Psoas muscle (tissue), 8 donors: Measurements from ENCODE around the gene PLXND1. TPM values are rescaled to one million over a fixed set of nuclear protein-coding genes. Genes with fewer than 3 reads are reported as not detected.

Experiments used
- ATAC-seq, 4 donors: fragments of 200-7000 bp; cut with Tn5 transposase; one replicate each; pipeline ENCODE4 v1.9.1; 2020; ENCODE audit warnings: moderate library complexity in 3 of 4, mild to moderate bottlenecking in 2 of 4
- DNase-seq, 2 donors: peaks; one replicate each; pipeline ENCODE4 v3.0.0-alpha.2; 2020
- H3K27ac ChIP-seq: fragments of 200-600 bp; one replicate; pipeline ENCODE4 v1.8.0; 2022
- H3K27me3 ChIP-seq, 3 donors: fragments of 200-600 bp in 1 of 3; one replicate each; pipeline versions ENCODE4 v1.6.1 to v1.8.0; 2013 to 2022; ENCODE audit warnings: low read length in 2 of 3, mild to moderate bottlenecking in 2 of 3, moderate library complexity in 1 of 3; ENCODE audit not compliant: insufficient read depth in 3 of 3
- H3K36me3 ChIP-seq, 2 donors: fragments of 200-600 bp in 1 of 2; one replicate each; pipeline versions ENCODE4 v1.6.1 to v1.8.0; 2013 to 2022; ENCODE audit warnings: low read depth in 1 of 2, mild to moderate bottlenecking in 1 of 2, moderate library complexity in 1 of 2; ENCODE audit not compliant: insufficient read depth in 1 of 2
- H3K4me1 ChIP-seq: fragments of 200-600 bp; one replicate; pipeline ENCODE4 v1.8.0; 2022
- H3K4me3 ChIP-seq: fragments of 200-600 bp; one replicate; pipeline ENCODE4 v1.8.0; 2022; ENCODE audit warnings: mild to moderate bottlenecking
- H3K9me3 ChIP-seq: fragments of 200-600 bp; one replicate; pipeline ENCODE4 v1.8.0; 2022
- CTCF ChIP-seq: fragments of 200-600 bp; IDR thresholded peaks from one replicate; pipeline ENCODE4 v1.8.0; 2022; ENCODE audit warnings: antibody characterized with exemption
- WGBS, 3 donors: extraction: QIAGEN DNeasy Blood & Tissue Kit; methylation state at CpG; one replicate each; pipeline versions ENCODE4 v1.1.6 to v1.1.7; 2013; 5-methylcytosine and 5-hydroxymethylcytosine counted together
- intact Hi-C, 2 donors: fragments of 100-400 bp; cut with DNase I; formaldehyde crosslinking; loops; one replicate each; pipeline versions ENCODE4 v1.11.0 to v1.14.2; 2022
- polyA plus RNA-seq, 3 donors: library from polyadenylated mRNA; stranded (reverse); fragments of 200-250 nt; gene quantifications; one replicate each; pipeline ENCODE4 v1.2.3, GENCODE V29; 2013
- total RNA-seq, 4 donors: library from RNA; stranded (reverse); fragmentation: NEBNext Ultra II Directional in 2 of 4; extraction: Animal tissue kit (Norgen Biotek cat#: 25700) in 2 of 4; gene quantifications; one replicate each; pipeline versions ENCODE4 v1.2.1 to v1.2.4, GENCODE V29; 2021 to 2023
- donor health status: healthy with polysubstance abuse.
- donor health status: DM: no; HTN: no; CAD: no; lungs with moderate emphysema.
- donor health status: Bipolar disorder and iron deficiency.
- donor health status: healthy.
- donor health status: DM: yes; HTN: yes; CAD: no.
- donor health status: DM: no; HTN: no; CAD: no.
- donor health status: DM: no; HTN: no; CAD: no.
- donor health status: DM: yes; HTN: yes; CAD: no.

PLXND1 gene
- total and polyA plus RNA-seq, 7 donors = 15.5 to 49.9 (median 28.2) TPM

- intact Hi-C loops = no loop called here
- DNase-seq (no peak), ATAC-seq (no peak)
- Histone ChIP-seq H3K9me3 (no peaks in the 10 kb centered on the region), H3K27ac (no peak overlapping the region), H3K27me3 (no peaks in the 10 kb centered on the region), H3K4me3 (no peak overlapping the region), H3K4me1 (no peaks in the 10 kb centered on the region), H3K36me3 (no peaks in the 10 kb centered on the region)
- TF ChIP-seq CTCF = no peak
- WGBS, 3 donors = 90 to 96% (median 94%) methylated on average over 4 of the region's 4 CpGs
Measured at GRCh38 chr3:129635656-129636055, 29.2 kb upstream of the PLXND1 start.

GRCh38 chr3:129633751-129634481 lies 27.4 kb upstream of the PLXND1 start:
- Histone ChIP-seq H3K4me1 (no peaks in the 10 kb centered on the region), H3K36me3 (no peaks in the 10 kb centered on the region), H3K4me3 (no peak overlapping the region), H3K27me3 (no peaks in the 10 kb centered on the region), H3K27ac (no peak overlapping the region), H3K9me3 (no peaks in the 10 kb centered on the region)
- intact Hi-C loops = no loop called here
- WGBS, 3 donors = 81 to 86% (median 83%) methylated on average over 10 of the region's 10 CpGs
- no peak for ATAC-seq
- DNase-seq = no peak
- no peak for TF ChIP-seq CTCF

GRCh38 chr3:129632977-129633376 lies 26.5 kb upstream of the PLXND1 start:
- Histone ChIP-seq H3K36me3 (no peaks in the 10 kb centered on the region), H3K4me3 (no peak overlapping the region), H3K27ac (no peak overlapping the region), H3K4me1 (peaks cover 4% of the 10 kb centered on the region), H3K9me3 (no peaks in the 10 kb centered on the region), H3K27me3 (no peaks in the 10 kb centered on the region)
- intact Hi-C loops = no loop called here
- no peak for DNase-seq
- TF ChIP-seq CTCF = no peak
- WGBS, 3 donors = 90 to 92% (median 90%) methylated on average over 10 of the region's 10 CpGs
- no peak for ATAC-seq

- intact Hi-C loops = no loop called here
- no peak overlapping the region for H3K4me3 ChIP-seq
- H3K9me3 ChIP-seq = no peaks in the 10 kb centered on the region
- DNase-seq (no peak), ATAC-seq (no peak)
- no peak for TF ChIP-seq CTCF
- no peak overlapping the region for H3K27ac ChIP-seq
- WGBS, 3 donors = 91 to 93% (median 92%) methylated on average over 11 of the region's 11 CpGs
- H3K4me1 ChIP-seq = peaks cover 7% of the 10 kb centered on the region
- no peaks in the 10 kb centered on the region for H3K36me3 ChIP-seq
- no peaks in the 10 kb centered on the region for H3K27me3 ChIP-seq
Measured at GRCh38 chr3:129632556-129632955, 26.1 kb upstream of the PLXND1 start.

GRCh38 chr3:129632056-129632455 lies 25.6 kb upstream of the PLXND1 start:
- intact Hi-C loops = no loop called here

More at GRCh38 chr3:129632056-129632455, 25.6 kb upstream of the PLXND1 start:
- Histone ChIP-seq H3K9me3 (no peaks in the 10 kb centered on the region), H3K4me3 (no peak overlapping the region), H3K27me3 (no peaks in the 10 kb centered on the region), H3K4me1 (peaks cover 7% of the 10 kb centered on the region), H3K36me3 (no peaks in the 10 kb centered on the region), H3K27ac (no peak overlapping the region)
- DNase-seq (no peak), ATAC-seq (no peak)
- no peak for TF ChIP-seq CTCF
- 85 to 86% (median 85%) methylated on average over 9 of the region's 9 CpGs for WGBS, 3 donors
